GM23338 (cell line): Measurements from ENCODE around the gene BTBD16.

Source experiments
- CREB1 ChIP-seq: fragments of 250-450 bp; sonication (Bioruptor Pico); IDR thresholded peaks from 2 replicates; pipeline ENCODE4 v1.5.0; 2020; ENCODE audit warnings: low read depth, mild to moderate bottlenecking, moderate library complexity
- CTCF ChIP-seq, 2 experiments: fragments of 200-600 bp in 1 of 2; sonication (generic) in 1 of 2; conservative IDR thresholded peaks; 2 replicates each; pipeline versions ENCODE4 v1.5.1 to v1.6.1; 2016 to 2017; ENCODE audit warnings: antibody characterized with exemption in 2 of 2, low read depth in 2 of 2, mild to moderate bottlenecking in 2 of 2, moderate library complexity in 1 of 2
- ETS1 ChIP-seq: IDR thresholded peaks from 2 replicates; pipeline ENCODE4 v1.6.1; 2016; ENCODE audit warnings: antibody characterized with exemption
- EZH2 ChIP-seq: fragments of 200-600 bp; sonication (generic); IDR thresholded peaks from one replicate; pipeline ENCODE4 v1.8.0; 2017; ENCODE audit warnings: antibody characterized with exemption, mild to moderate bottlenecking, low read depth; ENCODE audit not compliant: unreplicated experiment
- EZH2phosphoT487 ChIP-seq: fragments of 200-600 bp; sonication (generic); IDR thresholded peaks from one replicate; pipeline ENCODE4 v1.8.1; 2018; ENCODE audit warnings: antibody characterized with exemption; ENCODE audit not compliant: unreplicated experiment
- JUNB ChIP-seq: IDR thresholded peaks from one replicate; pipeline ENCODE4 v1.6.1; 2016; ENCODE audit warnings: antibody characterized with exemption; ENCODE audit not compliant: unreplicated experiment
- NANOG ChIP-seq: IDR thresholded peaks from 2 replicates; pipeline ENCODE4 v1.6.1; 2016; ENCODE audit warnings: antibody characterized with exemption, borderline replicate concordance
- POLR2AphosphoS5 ChIP-seq: IDR thresholded peaks from 2 replicates; pipeline ENCODE4 v1.6.1; 2016; ENCODE audit warnings: antibody characterized with exemption, low read depth
- REST ChIP-seq: IDR thresholded peaks from one replicate; pipeline ENCODE4 v1.6.1; 2018; ENCODE audit warnings: antibody characterized with exemption; ENCODE audit not compliant: unreplicated experiment
- STAT1 ChIP-seq: IDR thresholded peaks from one replicate; pipeline ENCODE4 v1.6.1; 2016; ENCODE audit warnings: antibody characterized with exemption; ENCODE audit not compliant: unreplicated experiment
- ZNF114 ChIP-seq: fragments of 250-450 bp; sonication (Bioruptor Pico); IDR thresholded peaks from 2 replicates; pipeline ENCODE4 v1.5.0; 2020; ENCODE audit warnings: mild to moderate bottlenecking, moderate library complexity
- ZNF331 ChIP-seq: fragments of 250-450 bp; sonication (Bioruptor Pico); IDR thresholded peaks from 2 replicates; pipeline ENCODE4 v1.5.0; 2020; ENCODE audit warnings: low read depth, mild to moderate bottlenecking, moderate library complexity
- ZNF462 ChIP-seq: fragments of 250-450 bp; sonication (Bioruptor Pico); IDR thresholded peaks from 2 replicates; pipeline ENCODE4 v1.5.0; 2020; ENCODE audit warnings: mild to moderate bottlenecking, moderate library complexity

- TF ChIP-seq ETS1 (no peak), POLR2AphosphoS5 (no peak), CTCF (conservative IDR thresholded peaks at IDR 0.05; ENCODE audit: low read depth in 2 of 2) (no peak), EZH2phosphoT487 (no peak), REST (no peak), EZH2 (no peak), ZNF331 (CRISPR knock-in tag) (no peak), CREB1 (CRISPR knock-in tag) (no peak), ZNF114 (CRISPR knock-in tag) (no peak), NANOG (no peak), JUNB (no peak), ZNF462 (CRISPR knock-in tag) (no peak), STAT1 (no peak)
Measured at GRCh38 chr10:122357685-122358084, 86.6 kb downstream of the BTBD16 start.
